Gastrocnemius medialis (tissue), 4 donors: ENCODE data around the gene DNM3.

ENCODE experiments used
- POLR2A ChIP-seq, 2 donors: fragments of 450-650 bp; IDR thresholded peaks; one replicate each; pipeline ENCODE4 v1.6.1; 2017; ENCODE audit warnings: antibody characterized with exemption in 2 of 2, mild to moderate bottlenecking in 2 of 2, moderate library complexity in 2 of 2
- TF ChIP-seq, protein P1 (sequence below), 5 experiments: fragments of 450-650 bp in 3 of 5; fragments of 200-600 bp in 2 of 5; sonication (generic) in 2 of 5; IDR thresholded peaks in 4 of 5; conservative IDR thresholded peaks in 1 of 5; 1 replicate in 4 of 5; 2 replicates in 1 of 5; pipeline ENCODE4 v1.5.1; 2016 to 2019; ENCODE audit warnings: antibody characterized with exemption in 5 of 5, mild to moderate bottlenecking in 3 of 5, moderate library complexity in 3 of 5

- TF ChIP-seq, protein P1, sequence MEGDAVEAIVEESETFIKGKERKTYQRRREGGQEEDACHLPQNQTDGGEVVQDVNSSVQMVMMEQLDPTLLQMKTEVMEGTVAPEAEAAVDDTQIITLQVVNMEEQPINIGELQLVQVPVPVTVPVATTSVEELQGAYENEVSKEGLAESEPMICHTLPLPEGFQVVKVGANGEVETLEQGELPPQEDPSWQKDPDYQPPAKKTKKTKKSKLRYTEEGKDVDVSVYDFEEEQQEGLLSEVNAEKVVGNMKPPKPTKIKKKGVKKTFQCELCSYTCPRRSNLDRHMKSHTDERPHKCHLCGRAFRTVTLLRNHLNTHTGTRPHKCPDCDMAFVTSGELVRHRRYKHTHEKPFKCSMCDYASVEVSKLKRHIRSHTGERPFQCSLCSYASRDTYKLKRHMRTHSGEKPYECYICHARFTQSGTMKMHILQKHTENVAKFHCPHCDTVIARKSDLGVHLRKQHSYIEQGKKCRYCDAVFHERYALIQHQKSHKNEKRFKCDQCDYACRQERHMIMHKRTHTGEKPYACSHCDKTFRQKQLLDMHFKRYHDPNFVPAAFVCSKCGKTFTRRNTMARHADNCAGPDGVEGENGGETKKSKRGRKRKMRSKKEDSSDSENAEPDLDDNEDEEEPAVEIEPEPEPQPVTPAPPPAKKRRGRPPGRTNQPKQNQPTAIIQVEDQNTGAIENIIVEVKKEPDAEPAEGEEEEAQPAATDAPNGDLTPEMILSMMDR (IDR thresholded peaks at IDR 0.05 in 4 of 5, conservative IDR thresholded peaks at IDR 0.05 in 1 of 5) = no peak
- no peak for TF ChIP-seq POLR2A (IDR thresholded peaks at IDR 0.05)
Measured at GRCh38 chr1:172269084-172269483, 427.8 kb downstream of the DNM3 start.
